ENCODE data around the gene DRAM2. TPM values are rescaled to one million over a fixed set of nuclear protein-coding genes. Genes with fewer than 3 reads are reported as not detected.
A peak's percentile ranks its signal among the peaks of the same experiment; 100 is the strongest.

Gene DRAM2
- total RNA-seq (2021; ENCODE audit: unreplicated experiment) (15.7 TPM), Bru-seq, nascent RNA (percentile 74 among the genes with signal in this experiment), BruChase-seq, experiment 1, labeled RNA remaining after a 2-hour chase (percentile 79 among the genes with signal in this experiment), BruChase-seq, experiment 2, labeled RNA remaining after a 6-hour chase (percentile 67 among the genes with signal in this experiment)
- 14.0 TPM for polyA plus RNA-seq (2012; ENCODE audit: insufficient read length)
- long read RNA-seq, transcript DRAM2-208 (9 exons, 1,872 nt), result major isoform, 7 of 16 reads
- long read RNA-seq, partial matches to known transcripts, result 2 of 16 reads
- long read RNA-seq, other reads (novel, unspliced or antisense), result 7 of 16 reads

GRCh38 chr1:111139956-111140679 lies at the start of gene DRAM2, which contains the start of gene CEPT1:
Gene DRAM2, minus strand, starts transcription at chr1:111140093. Its CDS starts 8,539 bp downstream, at chr1:111131554.
Gene CEPT1, plus strand, starts transcription at chr1:111140223. Its CDS starts 7,492 bp downstream, at chr1:111147715.
- no TSS peak for BruUV-seq (replicated peaks)
- in situ Hi-C loops (cut with HindIII; ENCODE audit: low pct_unique_long_range_greater_than_20kb, low sequenced_read_pairs), result no loop called here
- ATAC-seq, result peak; percentile 92
- TF ChIP-seq TCF7L2 (IDR thresholded peaks at IDR 0.05; ENCODE audit: low read depth, low read length) (no peak), POLR2AphosphoS5 (IDR thresholded peaks at IDR 0.05; ENCODE audit: low read depth, low read length) (peak; percentile 79), CTCF (IDR thresholded peaks at IDR 0.05) (no peak), SIN3A (IDR thresholded peaks at IDR 0.05; ENCODE audit: borderline replicate concordance, insufficient read depth, low read depth, low read length) (peak; percentile 37; the same call in 1 of the 2 replicates)
- TF ChIP-seq, protein P1, sequence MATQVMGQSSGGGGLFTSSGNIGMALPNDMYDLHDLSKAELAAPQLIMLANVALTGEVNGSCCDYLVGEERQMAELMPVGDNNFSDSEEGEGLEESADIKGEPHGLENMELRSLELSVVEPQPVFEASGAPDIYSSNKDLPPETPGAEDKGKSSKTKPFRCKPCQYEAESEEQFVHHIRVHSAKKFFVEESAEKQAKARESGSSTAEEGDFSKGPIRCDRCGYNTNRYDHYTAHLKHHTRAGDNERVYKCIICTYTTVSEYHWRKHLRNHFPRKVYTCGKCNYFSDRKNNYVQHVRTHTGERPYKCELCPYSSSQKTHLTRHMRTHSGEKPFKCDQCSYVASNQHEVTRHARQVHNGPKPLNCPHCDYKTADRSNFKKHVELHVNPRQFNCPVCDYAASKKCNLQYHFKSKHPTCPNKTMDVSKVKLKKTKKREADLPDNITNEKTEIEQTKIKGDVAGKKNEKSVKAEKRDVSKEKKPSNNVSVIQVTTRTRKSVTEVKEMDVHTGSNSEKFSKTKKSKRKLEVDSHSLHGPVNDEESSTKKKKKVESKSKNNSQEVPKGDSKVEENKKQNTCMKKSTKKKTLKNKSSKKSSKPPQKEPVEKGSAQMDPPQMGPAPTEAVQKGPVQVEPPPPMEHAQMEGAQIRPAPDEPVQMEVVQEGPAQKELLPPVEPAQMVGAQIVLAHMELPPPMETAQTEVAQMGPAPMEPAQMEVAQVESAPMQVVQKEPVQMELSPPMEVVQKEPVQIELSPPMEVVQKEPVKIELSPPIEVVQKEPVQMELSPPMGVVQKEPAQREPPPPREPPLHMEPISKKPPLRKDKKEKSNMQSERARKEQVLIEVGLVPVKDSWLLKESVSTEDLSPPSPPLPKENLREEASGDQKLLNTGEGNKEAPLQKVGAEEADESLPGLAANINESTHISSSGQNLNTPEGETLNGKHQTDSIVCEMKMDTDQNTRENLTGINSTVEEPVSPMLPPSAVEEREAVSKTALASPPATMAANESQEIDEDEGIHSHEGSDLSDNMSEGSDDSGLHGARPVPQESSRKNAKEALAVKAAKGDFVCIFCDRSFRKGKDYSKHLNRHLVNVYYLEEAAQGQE (IDR thresholded peaks at IDR 0.05; ENCODE audit: insufficient read depth in 1 of 2, low read depth in 2 of 2, low read length in 1 of 2), result no peak
- intact Hi-C loops (cut with micrococcal nuclease; ENCODE audit: unreplicated experiment), result no loop called here
- Histone ChIP-seq H3K27ac (ENCODE audit: low read length) (peak within 1 kb of the TSS; percentile 93), H3K4me3 (ENCODE audit: low read depth in 2 of 2, low read length in 2 of 2) (peak within 1 kb of the TSS; percentile 82 to 84), H3K4me1 (ENCODE audit: control insufficient read depth, insufficient read depth, low read length) (peaks cover 15% of the 10 kb centered on the region; the same call in 1 of the 2 replicates), H3K9me3 (ENCODE audit: control insufficient read depth, insufficient read depth, low read depth, low read length) (no peaks in the 10 kb centered on the region), H3K36me3 (ENCODE audit: control insufficient read depth, insufficient read depth, low read length) (peaks cover 11% of the 10 kb centered on the region; the same call in 1 of the 2 replicates), H3K27me3 (ENCODE audit: control insufficient read depth, insufficient read depth, low read length) (no peaks in the 10 kb centered on the region)
- DNase-seq (ENCODE audit: low read depth, low spot score), result peak; percentile 66
- CTCF ChIA-PET, result no interaction called here
- POLR2A ChIA-PET, result no interaction called here

- no peaks in the 10 kb centered on the region for H3K9me3 ChIP-seq (ENCODE audit: control insufficient read depth, insufficient read depth, low read depth, low read length)
- ChIA-PET CTCF (no interaction called here), POLR2A (no interaction called here)
- no TSS peak for BruUV-seq (replicated peaks)
- H3K4me3 ChIP-seq (ENCODE audit: low read depth in 2 of 2, low read length in 2 of 2), result no peak overlapping the region
- no peaks in the 10 kb centered on the region for H3K4me1 ChIP-seq (ENCODE audit: control insufficient read depth, insufficient read depth, low read length)
- H3K27ac ChIP-seq (ENCODE audit: low read length), result no peak overlapping the region
- in situ Hi-C loops (cut with HindIII; ENCODE audit: low pct_unique_long_range_greater_than_20kb, low sequenced_read_pairs), result no loop called here
- no peaks in the 10 kb centered on the region for H3K27me3 ChIP-seq (ENCODE audit: control insufficient read depth, insufficient read depth, low read length)
- intact Hi-C loops (cut with micrococcal nuclease; ENCODE audit: unreplicated experiment), result no loop called here
- DNase-seq (ENCODE audit: low read depth, low spot score) (no peak), ATAC-seq (no peak)
- TF ChIP-seq POLR2AphosphoS5 (IDR thresholded peaks at IDR 0.05; ENCODE audit: low read depth, low read length) (no peak), CTCF (IDR thresholded peaks at IDR 0.05) (no peak), SIN3A (IDR thresholded peaks at IDR 0.05; ENCODE audit: borderline replicate concordance, insufficient read depth, low read depth, low read length) (no peak), TCF7L2 (IDR thresholded peaks at IDR 0.05; ENCODE audit: low read depth, low read length) (no peak)
- TF ChIP-seq, protein P1 (IDR thresholded peaks at IDR 0.05; ENCODE audit: insufficient read depth in 1 of 2, low read depth in 2 of 2, low read length in 1 of 2), result no peak
- no peaks in the 10 kb centered on the region; the same call in 1 of the 2 replicates for H3K36me3 ChIP-seq (ENCODE audit: control insufficient read depth, insufficient read depth, low read length)
Measured at GRCh38 chr1:111184663-111185062, 44.8 kb upstream of the DRAM2 start.

All from Panc1 (cell line).